GM18526 (cell line): ENCODE results near the gene CTR9.
A peak's percentile ranks its signal among the peaks of the same experiment; 100 is the strongest.

Experiments used
- POLR2A ChIP-seq: IDR thresholded peaks from 3 replicates; pipeline ENCODE4 v1.6.1; 2011; ENCODE audit not compliant: insufficient read length; ENCODE audit errors: extremely low read depth

Gene CTR9

DNA sequence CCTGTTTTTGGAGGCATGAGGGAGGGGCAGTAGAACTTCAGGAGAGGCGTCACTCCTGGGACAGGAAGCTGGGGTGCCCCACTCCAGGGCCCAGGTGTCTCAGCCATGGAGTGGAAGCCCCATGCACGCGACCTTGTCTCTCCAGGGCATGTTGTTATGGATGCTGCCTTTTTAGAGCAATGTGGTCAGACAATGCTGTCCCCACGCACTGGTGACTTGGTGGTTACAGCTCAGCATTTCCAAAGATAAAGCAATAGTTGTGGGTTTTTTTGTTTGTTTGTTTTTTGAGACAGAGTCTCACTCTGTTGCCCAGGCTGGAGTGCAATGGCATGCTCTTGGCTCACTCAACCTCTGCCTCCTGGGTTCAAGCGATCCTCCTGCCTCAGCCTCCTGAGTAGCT lies 35.4 kb downstream of the CTR9 start:
- TF ChIP-seq POLR2A = no peak

DNA sequence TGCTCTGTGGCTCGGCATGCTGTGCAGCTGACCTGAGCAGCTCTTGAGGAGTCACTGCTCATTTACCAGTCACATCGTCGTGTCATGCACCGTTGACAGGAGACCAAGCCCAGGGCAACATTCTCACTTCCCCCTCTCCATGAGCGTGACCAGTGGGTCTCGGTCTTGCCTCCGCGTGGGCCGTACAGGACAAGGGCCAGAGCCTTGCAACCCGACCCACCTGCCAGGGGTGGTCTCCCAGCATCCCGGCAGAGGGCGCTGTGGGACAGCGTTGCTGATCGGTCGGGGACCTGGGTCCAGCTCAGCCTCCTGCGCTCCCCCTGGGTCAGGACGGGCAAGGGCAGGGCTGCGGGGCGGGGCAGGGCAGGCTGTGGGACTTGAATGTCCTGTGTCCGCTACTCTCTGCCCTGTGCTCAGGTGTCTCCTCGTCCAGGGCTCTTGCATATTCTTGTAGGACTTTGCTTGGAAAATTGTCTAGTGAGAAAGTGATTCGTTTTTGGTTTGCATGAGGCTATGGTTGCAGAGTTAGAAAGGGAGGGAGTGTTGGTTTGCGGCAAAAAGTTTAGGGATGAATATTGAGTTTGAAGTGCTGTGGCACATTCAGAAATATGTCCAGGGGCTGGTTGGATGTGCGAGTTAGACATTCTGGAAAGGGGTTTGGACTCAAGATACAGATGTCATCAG lies 41.5 kb downstream of the CTR9 start:
- TF ChIP-seq POLR2A = no peak

GRCh38 chr11:10793470-10794255 lies 42.6 kb downstream of the CTR9 start:
- TF ChIP-seq POLR2A = no peak

DNA sequence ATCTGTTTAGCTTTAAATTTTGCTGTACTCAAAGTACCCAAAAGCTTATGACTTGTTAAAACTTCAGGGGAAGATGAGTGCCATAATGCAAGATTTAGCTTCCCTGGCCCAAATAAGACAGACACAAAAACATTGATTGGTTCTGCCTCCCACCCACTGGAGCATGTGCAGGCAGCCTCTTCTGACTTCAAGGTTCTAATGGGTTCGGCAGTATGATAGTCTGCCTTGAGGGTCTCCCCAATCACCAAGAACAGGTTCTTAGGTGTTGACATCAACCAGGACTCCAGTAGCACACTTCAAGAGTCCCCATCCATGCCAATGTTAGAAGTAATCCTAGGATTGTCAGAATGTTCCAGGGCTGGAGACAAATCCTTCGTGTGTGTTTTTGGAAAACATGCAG lies 45.1 kb downstream of the CTR9 start:
- no peak for TF ChIP-seq POLR2A

- TF ChIP-seq POLR2A = no peak
These were observed 46.0 kb downstream of the CTR9 start for GRCh38 chr11:10797001-10797400.

- TF ChIP-seq POLR2A = no peak
These were observed 46.5 kb downstream of the CTR9 start for GRCh38 chr11:10797531-10797930.

- TF ChIP-seq POLR2A = no peak
These were observed 47.4 kb downstream of the CTR9 start for GRCh38 chr11:10798330-10798928.

DNA sequence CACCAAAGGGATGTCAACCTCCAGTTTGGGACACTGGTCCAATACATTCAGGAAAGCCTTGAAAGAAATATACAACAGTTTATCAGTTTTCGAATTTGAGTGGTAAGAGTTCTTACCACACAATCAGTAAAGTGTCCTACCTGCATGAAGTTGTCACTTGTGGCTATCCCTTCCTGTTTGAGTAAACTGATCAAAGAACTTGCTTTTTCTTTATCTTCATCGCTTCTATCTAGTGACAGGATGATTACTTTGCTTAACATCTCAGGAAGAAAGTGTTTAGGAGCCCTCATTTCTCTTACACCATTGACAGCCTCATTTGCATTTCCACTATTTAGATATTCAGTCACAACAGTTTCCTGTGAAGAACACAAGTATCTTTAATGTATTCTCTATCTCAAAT lies 49.2 kb downstream of the CTR9 start:
- no peak for TF ChIP-seq POLR2A

- TF ChIP-seq POLR2A = no peak
These were observed 52.6 kb downstream of the CTR9 start for GRCh38 chr11:10803676-10804075.

DNA sequence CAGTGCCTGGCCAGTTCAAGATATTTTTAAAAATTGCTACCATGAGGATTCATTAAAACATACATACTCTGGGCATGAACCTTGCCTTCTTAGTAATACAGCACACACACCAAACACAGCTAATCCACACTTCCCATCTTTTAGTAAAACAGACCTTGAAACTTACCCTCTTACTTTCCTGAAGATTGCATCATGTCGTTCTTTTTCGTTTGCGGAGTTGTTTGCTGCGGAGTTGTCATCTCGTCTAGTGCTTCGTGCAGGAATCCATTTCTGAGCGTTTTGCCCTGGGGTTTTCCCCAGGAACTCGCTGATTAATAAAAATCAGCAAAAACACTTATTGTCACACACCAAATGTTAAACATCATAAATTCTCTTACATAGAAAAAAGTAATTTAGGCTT lies 54.7 kb downstream of the CTR9 start:
- no peak for TF ChIP-seq POLR2A

GRCh38 chr11:10806206-10806605 lies 55.2 kb downstream of the CTR9 start:
- TF ChIP-seq POLR2A = no peak

- no peak for TF ChIP-seq POLR2A
These were observed 56.6 kb downstream of the CTR9 start for GRCh38 chr11:10807493-10808234.

DNA sequence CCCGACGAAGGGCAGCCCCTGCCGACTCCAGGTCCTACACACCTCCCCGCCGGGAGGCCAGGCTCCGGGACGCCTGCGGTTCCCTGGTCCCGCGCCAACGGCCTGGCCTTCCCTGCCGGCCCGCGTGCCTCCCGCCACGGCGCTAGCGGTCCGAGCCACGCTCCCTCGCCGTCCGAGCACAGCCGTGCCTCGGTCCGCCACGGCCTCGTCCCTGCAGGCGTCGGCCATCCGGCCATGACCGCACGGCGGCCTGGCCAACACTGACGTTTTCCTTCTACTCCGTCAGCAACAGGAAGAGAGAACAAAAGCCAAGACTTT lies 57.1 kb downstream of the CTR9 start:
- no peak for TF ChIP-seq POLR2A

DNA sequence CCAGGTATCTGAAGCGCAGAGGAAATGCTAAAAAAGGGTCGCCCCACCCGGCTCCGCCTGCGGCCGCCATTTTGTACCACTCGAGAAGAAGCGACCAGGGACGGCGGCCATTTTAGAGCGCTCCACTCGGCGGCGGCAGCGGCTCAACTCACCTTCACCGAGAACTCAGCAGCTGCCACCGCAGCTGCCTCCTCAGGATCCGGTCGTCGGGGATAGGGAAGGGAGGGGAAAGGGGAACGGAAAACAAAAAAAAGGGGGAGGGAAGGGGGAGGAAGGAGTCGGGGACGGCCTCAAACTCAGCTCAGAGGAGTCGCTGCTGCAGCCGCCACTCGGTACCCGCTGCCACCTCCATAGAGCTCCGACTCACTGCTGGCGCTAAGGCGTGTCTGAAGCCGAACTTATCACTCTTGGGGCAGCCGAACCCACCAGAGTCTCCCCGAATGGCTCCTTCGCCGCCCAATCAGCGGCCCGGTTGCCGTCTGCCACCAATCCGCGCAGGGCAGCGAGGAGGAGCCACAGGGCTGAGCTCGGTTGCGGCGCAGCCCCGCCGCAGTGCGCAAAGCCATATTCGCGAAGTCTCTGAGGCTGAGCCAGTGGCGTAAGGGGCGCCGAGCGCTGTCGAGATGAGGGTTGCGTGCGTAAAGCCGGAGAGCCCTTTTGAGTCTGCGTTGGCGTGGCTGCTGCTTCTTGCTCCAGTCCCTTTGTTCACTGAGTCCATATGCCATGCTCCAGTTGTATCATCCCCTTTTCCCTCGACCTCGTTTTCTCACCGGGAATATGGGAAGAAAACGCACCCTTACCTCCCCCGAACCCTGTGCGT lies 57.7 kb downstream of the CTR9 start, which contains the start of gene EIF4G2:
Gene EIF4G2 (minus strand): TSS at position 374 of the 820 bp plus-strand sequence.
- TF ChIP-seq POLR2A = peak; percentile 100
